Measurements from ENCODE around the gene MOCS3. TPM values are rescaled to one million over a fixed set of nuclear protein-coding genes. Genes with fewer than 3 reads are reported as not detected.

The MOCS3 gene, protein sequence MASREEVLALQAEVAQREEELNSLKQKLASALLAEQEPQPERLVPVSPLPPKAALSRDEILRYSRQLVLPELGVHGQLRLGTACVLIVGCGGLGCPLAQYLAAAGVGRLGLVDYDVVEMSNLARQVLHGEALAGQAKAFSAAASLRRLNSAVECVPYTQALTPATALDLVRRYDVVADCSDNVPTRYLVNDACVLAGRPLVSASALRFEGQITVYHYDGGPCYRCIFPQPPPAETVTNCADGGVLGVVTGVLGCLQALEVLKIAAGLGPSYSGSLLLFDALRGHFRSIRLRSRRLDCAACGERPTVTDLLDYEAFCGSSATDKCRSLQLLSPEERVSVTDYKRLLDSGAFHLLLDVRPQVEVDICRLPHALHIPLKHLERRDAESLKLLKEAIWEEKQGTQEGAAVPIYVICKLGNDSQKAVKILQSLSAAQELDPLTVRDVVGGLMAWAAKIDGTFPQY
- 4.1 TPM for total RNA-seq (ENCODE audit: unreplicated experiment)
- long read RNA-seq, full-length matches to known transcripts, result 11 of 11 reads
- long read RNA-seq, partial matches to known transcripts, result 0 of 11 reads
- long read RNA-seq, other reads (novel, unspliced or antisense), result 0 of 11 reads

DNA sequence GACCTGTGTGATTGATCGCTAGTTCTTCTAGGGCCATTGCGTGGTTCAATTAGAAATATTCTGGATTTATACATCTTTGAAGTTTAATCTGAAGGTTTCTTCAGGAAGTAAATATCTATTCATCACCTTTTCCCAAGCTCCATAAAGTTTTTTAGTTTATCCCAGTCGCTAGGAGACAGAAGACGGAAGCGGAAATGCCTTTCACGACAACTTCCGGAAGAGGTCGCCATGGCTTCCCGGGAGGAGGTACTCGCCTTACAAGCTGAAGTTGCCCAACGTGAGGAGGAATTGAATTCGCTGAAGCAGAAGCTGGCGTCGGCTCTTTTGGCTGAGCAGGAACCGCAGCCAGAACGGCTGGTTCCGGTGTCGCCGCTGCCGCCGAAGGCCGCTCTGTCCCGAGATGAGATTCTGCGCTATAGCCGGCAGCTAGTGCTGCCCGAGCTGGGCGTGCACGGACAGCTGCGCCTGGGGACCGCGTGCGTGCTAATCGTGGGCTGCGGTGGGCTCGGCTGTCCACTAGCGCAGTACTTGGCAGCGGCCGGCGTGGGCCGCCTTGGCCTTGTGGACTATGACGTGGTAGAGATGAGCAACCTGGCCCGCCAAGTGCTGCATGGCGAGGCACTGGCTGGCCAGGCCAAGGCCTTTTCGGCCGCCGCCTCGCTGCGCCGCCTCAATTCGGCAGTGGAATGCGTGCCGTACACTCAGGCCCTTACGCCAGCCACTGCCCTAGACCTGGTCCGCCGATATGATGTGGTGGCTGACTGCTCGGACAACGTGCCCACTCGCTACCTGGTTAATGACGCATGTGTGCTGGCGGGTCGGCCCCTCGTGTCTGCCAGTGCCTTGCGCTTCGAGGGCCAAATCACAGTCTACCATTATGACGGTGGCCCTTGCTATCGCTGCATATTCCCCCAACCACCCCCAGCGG lies at the start of gene MOCS3:
MOCS3 (plus strand) TSS at position 204 of the 928 bp plus-strand sequence; CDS start at position 229, 25 bp downstream.
- peaks cover 5% of the 10 kb centered on the region for H3K27me3 Mint-ChIP-seq (ENCODE audit: unreplicated experiment)
- peak; percentile 71 for DNase-seq
- no peaks in the 10 kb centered on the region for H3K36me3 Mint-ChIP-seq (ENCODE audit: unreplicated experiment)
- peak within 1 kb of the TSS; percentile 98 for H3K27ac Mint-ChIP-seq (ENCODE audit: unreplicated experiment)
- peak within 1 kb of the TSS; percentile 97 for H3K4me3 Mint-ChIP-seq (ENCODE audit: unreplicated experiment)
- H3K4me1 Mint-ChIP-seq (ENCODE audit: low read depth, unreplicated experiment), result peaks cover 19% of the 10 kb centered on the region
- TF ChIP-seq, protein P1, sequence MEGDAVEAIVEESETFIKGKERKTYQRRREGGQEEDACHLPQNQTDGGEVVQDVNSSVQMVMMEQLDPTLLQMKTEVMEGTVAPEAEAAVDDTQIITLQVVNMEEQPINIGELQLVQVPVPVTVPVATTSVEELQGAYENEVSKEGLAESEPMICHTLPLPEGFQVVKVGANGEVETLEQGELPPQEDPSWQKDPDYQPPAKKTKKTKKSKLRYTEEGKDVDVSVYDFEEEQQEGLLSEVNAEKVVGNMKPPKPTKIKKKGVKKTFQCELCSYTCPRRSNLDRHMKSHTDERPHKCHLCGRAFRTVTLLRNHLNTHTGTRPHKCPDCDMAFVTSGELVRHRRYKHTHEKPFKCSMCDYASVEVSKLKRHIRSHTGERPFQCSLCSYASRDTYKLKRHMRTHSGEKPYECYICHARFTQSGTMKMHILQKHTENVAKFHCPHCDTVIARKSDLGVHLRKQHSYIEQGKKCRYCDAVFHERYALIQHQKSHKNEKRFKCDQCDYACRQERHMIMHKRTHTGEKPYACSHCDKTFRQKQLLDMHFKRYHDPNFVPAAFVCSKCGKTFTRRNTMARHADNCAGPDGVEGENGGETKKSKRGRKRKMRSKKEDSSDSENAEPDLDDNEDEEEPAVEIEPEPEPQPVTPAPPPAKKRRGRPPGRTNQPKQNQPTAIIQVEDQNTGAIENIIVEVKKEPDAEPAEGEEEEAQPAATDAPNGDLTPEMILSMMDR (IDR thresholded peaks at IDR 0.05; ENCODE audit: partially characterized antibody, unreplicated experiment), result peak; percentile 30
- peaks cover 1% of the 10 kb centered on the region for H3K9me3 Mint-ChIP-seq (ENCODE audit: unreplicated experiment)

DNA sequence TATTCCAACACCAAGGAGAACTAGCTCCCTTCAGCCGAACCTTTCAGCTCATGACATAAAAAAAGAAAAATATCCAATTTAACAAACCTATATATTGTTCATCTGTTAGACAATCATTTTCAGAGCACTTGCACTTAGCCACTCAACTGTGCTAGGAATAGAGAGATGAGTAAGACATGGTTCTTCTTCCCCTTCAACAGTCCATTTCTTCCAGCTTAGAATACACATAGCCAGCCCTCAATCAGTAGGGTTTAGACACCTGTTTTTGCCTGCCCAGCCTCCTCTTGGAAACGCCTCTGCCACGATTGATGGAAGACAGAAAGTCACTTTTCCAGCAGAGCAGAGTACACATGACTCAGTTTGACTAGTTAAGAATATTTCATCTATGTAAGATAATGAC lies 49.2 kb upstream of the MOCS3 start:
- DNase-seq, result no peak
- Mint-ChIP-seq H3K27me3 (ENCODE audit: unreplicated experiment) (no peaks in the 10 kb centered on the region), H3K9me3 (ENCODE audit: unreplicated experiment) (peaks cover 2% of the 10 kb centered on the region), H3K36me3 (ENCODE audit: unreplicated experiment) (no peaks in the 10 kb centered on the region), H3K4me1 (ENCODE audit: low read depth, unreplicated experiment) (peaks cover 20% of the 10 kb centered on the region), H3K4me3 (ENCODE audit: unreplicated experiment) (no peak overlapping the region), H3K27ac (ENCODE audit: unreplicated experiment) (no peak overlapping the region)
- TF ChIP-seq, protein P1 (IDR thresholded peaks at IDR 0.05; ENCODE audit: partially characterized antibody, unreplicated experiment), result no peak

DNA sequence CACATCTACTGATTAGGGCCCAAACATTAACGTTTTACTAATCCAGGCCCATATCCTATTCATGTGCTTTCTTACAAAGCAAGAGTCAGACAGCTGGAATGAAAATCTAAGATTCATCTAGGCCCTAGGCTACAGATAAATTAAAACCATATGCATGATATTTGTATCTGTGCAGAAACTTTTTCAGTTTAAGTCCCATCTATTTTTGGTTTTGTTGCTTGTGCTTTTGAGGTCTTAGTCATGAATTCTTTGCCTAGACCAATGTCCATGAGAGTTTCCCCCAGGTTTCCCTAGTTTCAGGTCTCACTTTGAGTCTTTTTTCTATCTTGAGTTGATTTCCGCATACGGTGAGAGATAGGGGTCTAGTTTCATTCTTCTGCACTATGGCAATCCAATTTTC lies 47.6 kb upstream of the MOCS3 start:
- TF ChIP-seq, protein P1 (IDR thresholded peaks at IDR 0.05; ENCODE audit: partially characterized antibody, unreplicated experiment), result no peak

DNA sequence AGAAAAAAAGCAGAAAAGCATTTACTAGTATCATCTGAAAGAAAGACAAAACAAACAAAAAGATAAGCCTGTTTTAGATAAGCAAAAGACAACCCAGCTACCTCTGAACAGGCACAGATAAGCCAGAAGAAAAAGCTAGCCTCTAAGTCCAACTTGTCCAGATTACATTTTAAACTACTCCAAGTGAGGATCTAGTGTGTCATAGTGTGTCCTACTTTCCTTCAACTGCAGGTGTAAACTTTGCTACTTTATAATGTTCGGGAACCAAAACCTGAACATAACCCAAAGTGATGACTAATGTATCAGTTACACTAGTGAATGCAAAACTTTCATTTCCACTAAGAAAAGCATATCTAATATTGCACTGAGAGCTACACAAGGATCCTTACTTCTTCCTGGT lies 46.9 kb upstream of the MOCS3 start:
- H3K4me1 Mint-ChIP-seq (ENCODE audit: low read depth, unreplicated experiment), result peaks cover 36% of the 10 kb centered on the region
- DNase-seq, result no peak
- H3K9me3 Mint-ChIP-seq (ENCODE audit: unreplicated experiment), result peaks cover 2% of the 10 kb centered on the region
- H3K27me3 Mint-ChIP-seq (ENCODE audit: unreplicated experiment), result no peaks in the 10 kb centered on the region
- no peaks in the 10 kb centered on the region for H3K36me3 Mint-ChIP-seq (ENCODE audit: unreplicated experiment)
- H3K27ac Mint-ChIP-seq (ENCODE audit: unreplicated experiment), result no peak overlapping the region
- no peak overlapping the region for H3K4me3 Mint-ChIP-seq (ENCODE audit: unreplicated experiment)
- TF ChIP-seq, protein P1 (IDR thresholded peaks at IDR 0.05; ENCODE audit: partially characterized antibody, unreplicated experiment), result no peak

More for the DNA sequence above, 47.6 kb upstream of the MOCS3 start:
- DNase-seq, result no peak
- Mint-ChIP-seq H3K27me3 (ENCODE audit: unreplicated experiment) (no peaks in the 10 kb centered on the region), H3K27ac (ENCODE audit: unreplicated experiment) (no peak overlapping the region), H3K36me3 (ENCODE audit: unreplicated experiment) (no peaks in the 10 kb centered on the region), H3K4me3 (ENCODE audit: unreplicated experiment) (no peak overlapping the region), H3K4me1 (ENCODE audit: low read depth, unreplicated experiment) (peaks cover 31% of the 10 kb centered on the region), H3K9me3 (ENCODE audit: unreplicated experiment) (peaks cover 2% of the 10 kb centered on the region)

Data from glutamatergic neuron (in vitro differentiated cells).